ENCODE results near the gene ZNF471.

The ZNF471 gene

GRCh38 chr19:56577719-56578602, 70.3 kb downstream of the ZNF471 start:
- DNase-seq: no peak

Measured in NCI-H1436 (cell line).